Right ventricle myocardium superior (tissue), 1 donor: ENCODE data around the gene MAP3K4. TPM values are rescaled to one million over a fixed set of nuclear protein-coding genes. Genes with fewer than 3 reads are reported as not detected.
A peak's percentile ranks its signal among the peaks of the same experiment; 100 is the strongest.
"Not testable (repeated sequence)": the region's sequence is repeated elsewhere in the genome, so short reads cannot be mapped to it uniquely, and the experiment has no call there.

Experiments
- ATAC-seq: fragments of 200-7000 bp; cut with Tn5 transposase; one replicate; pipeline ENCODE4 v1.9.1; 2020; ENCODE audit warnings: mild to moderate bottlenecking; ENCODE audit not compliant: poor library complexity
- DNase-seq: peaks from one replicate; pipeline ENCODE4 v3.0.0-alpha.2; 2020
- intact Hi-C: fragments of 100-400 bp; cut with DNase I; formaldehyde crosslinking; loops from one replicate; pipeline ENCODE4 v1.11.2; 2022
- total RNA-seq: library from RNA; stranded (reverse); fragmentation: NEBNext Ultra II Directional; extraction: Animal tissue kit (Norgen Biotek cat#: 25700); gene quantifications from one replicate; pipeline ENCODE4 v1.2.1, GENCODE V29; 2021
- donor health status: DM: no; HTN: yes; CAD: no; lungs with severe emphysema.

MAP3K4 gene
- total RNA-seq, 1 donor from 2014 or later, result 41.7 TPM

GRCh38 chr6:160966493-160967229 is 24.9 kb upstream of the MAP3K4 start:
- no peak for DNase-seq
- intact Hi-C loops, result no loop called here
- ATAC-seq, result peak; percentile 64

GRCh38 chr6:160967351-160967750 is 24.2 kb upstream of the MAP3K4 start:
- peak; percentile 45 for ATAC-seq
- intact Hi-C loops, result no loop called here

GRCh38 chr6:160967833-160968232 is 23.7 kb upstream of the MAP3K4 start:
- ATAC-seq (peak; percentile 88), DNase-seq (no peak)
- intact Hi-C loops, result no loop called here

More at GRCh38 chr6:160967351-160967750, 24.2 kb upstream of the MAP3K4 start:
- DNase-seq, result no peak

- DNase-seq (no peak), ATAC-seq (no peak)
- intact Hi-C loops, result no loop called here
These were observed 20.4 kb upstream of the MAP3K4 start for GRCh38 chr6:160971171-160971570.

GRCh38 chr6:160972111-160972510 is 19.5 kb upstream of the MAP3K4 start:
- intact Hi-C loops, result no loop called here
- ATAC-seq, result no peak
- no peak for DNase-seq

GRCh38 chr6:160972594-160972993 is 19.0 kb upstream of the MAP3K4 start:
- DNase-seq, intact Hi-C loops, ATAC-seq: not testable (repeated sequence)

GRCh38 chr6:160973311-160974250 is 18.0 kb upstream of the MAP3K4 start:
- intact Hi-C loops, result no loop called here
- peak; percentile 91 for ATAC-seq
- DNase-seq, result peak; percentile 73

- intact Hi-C loops, result no loop called here
- DNase-seq, result peak; percentile 74
- ATAC-seq, result peak; percentile 85
These were observed 17.2 kb upstream of the MAP3K4 start for GRCh38 chr6:160974304-160974771.

- no peak for ATAC-seq
- intact Hi-C loops, result no loop called here
- no peak for DNase-seq
These were observed 16.4 kb upstream of the MAP3K4 start for GRCh38 chr6:160975162-160975561.

GRCh38 chr6:160975961-160976360 is 15.6 kb upstream of the MAP3K4 start:
- intact Hi-C loops, DNase-seq, ATAC-seq: not testable (repeated sequence)

- ATAC-seq, result no peak
- intact Hi-C loops, result no loop called here
- no peak for DNase-seq
These were observed 13.2 kb upstream of the MAP3K4 start for GRCh38 chr6:160978141-160978901.

- intact Hi-C loops, result no loop called here
- DNase-seq, result no peak
- no peak for ATAC-seq
These were observed 12.4 kb upstream of the MAP3K4 start for GRCh38 chr6:160979061-160979708.

- DNase-seq, ATAC-seq, intact Hi-C loops: not testable (repeated sequence)
These were observed 8.1 kb upstream of the MAP3K4 start for GRCh38 chr6:160983377-160983948.

GRCh38 chr6:160986851-160987250 is 4.7 kb upstream of the MAP3K4 start:
- ATAC-seq (no peak), DNase-seq (no peak)
- intact Hi-C loops, result no loop called here

GRCh38 chr6:160987265-160987664 is 4.3 kb upstream of the MAP3K4 start:
- DNase-seq, result no peak
- no peak for ATAC-seq
- intact Hi-C loops, result no loop called here

GRCh38 chr6:160990847-160991405 is 643 bp upstream of the MAP3K4 start:
- ATAC-seq (no peak), DNase-seq (no peak)
- intact Hi-C loops, result loop anchor here (5.0 kb wide), 1 partner anchor 59 kb away; no protein-coding TSS in a partner anchor
